NT2/D1 (cell line): ENCODE results near the gene RLF.

Source experiments
- DNase-seq: peaks from one replicate; pipeline ENCODE4 v3.0.0-alpha.2; 2011; ENCODE audit warnings: low read depth, low spot score
- H3K27me3 ChIP-seq: 2 replicates; pipeline ENCODE4 v1.6.0; 2011; ENCODE audit warnings: mild to moderate bottlenecking; ENCODE audit not compliant: insufficient read length, insufficient read depth
- H3K36me3 ChIP-seq: 2 replicates; pipeline ENCODE4 v1.6.1; 2011; ENCODE audit warnings: mild to moderate bottlenecking, low read length, mixed read lengths; ENCODE audit not compliant: insufficient read depth, insufficient read length
- H3K4me1 ChIP-seq: 2 replicates; pipeline ENCODE4 v1.5.1; 2011; ENCODE audit not compliant: insufficient read depth, insufficient read length
- H3K4me3 ChIP-seq: 2 replicates; pipeline ENCODE4 v1.5.1; 2011; ENCODE audit warnings: low read depth; ENCODE audit not compliant: insufficient read length
- H3K9ac ChIP-seq: 2 replicates; pipeline ENCODE4 v1.6.0; 2011; ENCODE audit warnings: low read depth; ENCODE audit not compliant: insufficient read length
- H3K9me3 ChIP-seq: 2 replicates; pipeline ENCODE4 v1.5.1; 2011; ENCODE audit warnings: mild to moderate bottlenecking, low read length; ENCODE audit not compliant: insufficient read depth
- SUZ12 ChIP-seq: IDR thresholded peaks from 2 replicates; pipeline ENCODE4 v1.6.1; 2011; ENCODE audit not compliant: insufficient read length, insufficient read depth; ENCODE audit errors: extremely low read depth
- YY1 ChIP-seq: IDR thresholded peaks from 2 replicates; pipeline ENCODE4 v1.6.1; 2011; ENCODE audit not compliant: insufficient read length, insufficient read depth
- ZNF274 ChIP-seq: IDR thresholded peaks from 2 replicates; pipeline ENCODE4 v1.6.1; 2011; ENCODE audit warnings: mild to moderate bottlenecking, low read depth, low read length

The RLF gene

DNA sequence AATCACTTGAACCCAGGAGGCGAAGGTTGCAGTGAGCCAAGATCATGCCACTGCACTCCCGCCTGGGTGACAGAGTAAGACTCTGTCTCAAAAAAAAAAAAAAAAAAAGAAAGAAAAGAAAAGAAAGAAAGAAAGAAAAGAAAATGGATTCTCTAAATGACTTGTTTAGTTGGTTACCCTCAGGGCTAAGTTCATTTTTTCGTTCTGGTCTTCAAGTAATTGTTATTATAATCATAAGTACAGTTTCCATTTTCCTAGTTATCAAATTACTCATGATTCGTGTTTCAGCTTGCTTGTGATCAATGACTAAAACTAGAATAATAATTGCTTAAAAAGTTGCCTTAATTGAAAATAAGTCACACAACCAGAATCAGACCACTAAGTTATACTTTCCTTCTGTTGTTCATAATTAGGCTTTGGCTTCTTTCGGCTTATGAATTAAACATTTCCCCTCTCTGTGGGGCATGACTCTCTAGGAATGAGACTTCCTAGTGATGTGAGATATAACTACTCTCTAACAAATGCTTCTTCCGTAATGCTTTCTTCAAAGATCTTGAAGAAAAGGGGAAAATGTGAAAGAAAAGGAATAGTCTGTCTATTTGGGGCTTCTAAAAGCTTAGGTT lies 9.6 kb upstream of the RLF start:
- no peaks in the 10 kb centered on the region for H3K4me1 ChIP-seq

DNA sequence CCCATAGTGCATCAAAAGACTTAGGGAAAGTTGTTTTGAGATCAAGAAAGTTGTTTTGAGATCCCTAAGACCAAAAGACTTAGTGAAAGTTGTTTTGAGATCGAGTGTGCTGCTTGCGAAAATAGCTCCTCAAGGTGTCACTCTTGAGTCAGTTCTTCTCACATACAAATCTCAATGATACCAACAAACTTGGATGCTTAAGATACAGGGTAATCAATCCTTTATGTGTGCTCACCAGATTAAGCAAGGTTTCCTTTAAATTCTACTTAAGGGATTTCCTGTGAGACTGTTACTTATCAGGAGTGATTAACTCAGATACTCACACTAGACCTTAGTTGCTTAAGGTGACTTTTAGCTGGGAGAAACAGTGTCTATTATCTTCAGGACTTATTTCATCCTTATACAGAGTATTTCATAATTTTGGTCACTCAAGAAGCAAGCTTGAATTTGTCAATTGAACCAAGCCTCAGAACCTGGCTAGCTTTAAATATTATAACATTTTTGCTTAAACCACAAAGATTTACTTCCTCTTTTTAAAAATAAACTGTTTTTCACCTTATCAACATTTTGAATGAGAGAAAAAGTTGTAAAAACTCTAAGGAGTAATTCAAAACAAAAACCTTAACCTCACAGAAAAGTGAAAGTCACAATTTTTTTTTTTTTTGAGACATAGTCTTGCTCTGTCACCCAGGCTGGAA lies 8.0 kb upstream of the RLF start:
- peak; percentile 44 for DNase-seq
- Histone ChIP-seq H3K4me3 (no peak overlapping the region), H3K27me3 (no peaks in the 10 kb centered on the region)

More for the DNA sequence above, 9.6 kb upstream of the RLF start:
- no peaks in the 10 kb centered on the region for H3K36me3 ChIP-seq
- no peak overlapping the region for H3K4me3 ChIP-seq
- TF ChIP-seq SUZ12 (no peak), ZNF274 (no peak), YY1 (no peak)
- no peak overlapping the region for H3K9ac ChIP-seq
- H3K9me3 ChIP-seq, result no peaks in the 10 kb centered on the region
- no peaks in the 10 kb centered on the region for H3K27me3 ChIP-seq
- DNase-seq, result no peak

DNA sequence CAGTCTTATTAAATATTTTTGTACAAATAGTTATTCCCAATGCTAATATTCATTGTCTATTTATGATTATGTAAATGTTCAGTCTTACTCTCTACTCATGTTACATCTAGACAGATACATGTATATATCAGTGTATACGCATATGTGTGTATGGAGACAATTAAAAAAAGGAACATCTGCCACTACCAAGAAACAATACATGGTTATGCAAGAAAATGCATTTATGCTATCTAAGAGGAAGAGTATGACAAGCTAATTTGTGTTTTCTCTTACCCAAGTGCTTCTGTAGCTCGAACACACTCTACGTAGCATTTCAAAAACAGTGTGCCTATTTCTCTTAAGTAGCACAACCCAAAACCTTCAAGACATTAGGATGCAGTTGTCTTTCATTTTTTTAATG lies 6.1 kb upstream of the RLF start:
- H3K9me3 ChIP-seq, result no peaks in the 10 kb centered on the region
- H3K4me1 ChIP-seq, result no peaks in the 10 kb centered on the region
- H3K36me3 ChIP-seq, result no peaks in the 10 kb centered on the region
- no peak for TF ChIP-seq YY1
- no peak for TF ChIP-seq SUZ12
- TF ChIP-seq ZNF274, result no peak
- H3K4me3 ChIP-seq, result no peak overlapping the region
- H3K27me3 ChIP-seq, result no peaks in the 10 kb centered on the region
- no peak overlapping the region for H3K9ac ChIP-seq
- DNase-seq, result no peak

More for the DNA sequence above, 8.0 kb upstream of the RLF start:
- Histone ChIP-seq H3K9me3 (no peaks in the 10 kb centered on the region), H3K36me3 (no peaks in the 10 kb centered on the region), H3K9ac (no peak overlapping the region), H3K4me1 (no peaks in the 10 kb centered on the region)
- TF ChIP-seq ZNF274 (no peak), YY1 (no peak), SUZ12 (no peak)

DNA sequence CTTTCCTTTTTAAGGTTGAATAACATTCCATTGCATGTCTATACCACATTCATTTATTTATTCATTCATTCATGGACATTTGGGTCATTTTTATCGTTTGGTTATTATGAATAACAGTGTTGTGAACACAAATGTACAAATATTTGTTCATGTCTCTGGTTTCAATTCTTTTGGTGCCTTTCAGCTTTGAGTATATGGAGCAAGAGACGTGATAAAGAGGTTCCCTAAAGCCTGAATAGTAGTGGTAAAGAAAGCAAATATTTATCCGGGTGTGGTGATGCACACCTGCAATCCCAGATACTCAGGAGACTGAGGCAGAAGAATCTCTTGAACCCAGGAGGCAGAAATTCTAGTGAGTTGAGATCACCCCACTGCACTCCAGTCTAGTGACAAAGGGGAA lies 5.3 kb upstream of the RLF start:
- DNase-seq, result no peak

DNA sequence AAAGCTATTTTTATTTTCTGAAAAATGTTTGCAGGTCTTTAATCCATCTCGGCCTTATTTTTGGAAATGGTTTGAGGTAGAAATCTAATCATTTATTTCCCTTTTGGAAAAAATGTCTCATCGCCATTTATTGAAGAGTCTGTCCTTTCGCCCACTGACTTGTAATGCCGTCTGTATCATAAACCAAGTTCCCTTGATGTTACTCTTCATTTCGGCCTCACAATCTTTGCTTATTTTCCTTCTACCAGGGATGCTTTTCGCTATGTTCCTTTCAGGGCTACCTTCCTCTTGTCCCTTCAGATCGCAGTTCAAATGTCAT lies 422 bp upstream of the RLF start:
- Histone ChIP-seq H3K9me3 (no peaks in the 10 kb centered on the region), H3K9ac (peak overlapping the region; percentile 100), H3K36me3 (peaks cover 2% of the 10 kb centered on the region), H3K4me3 (peak overlapping the region; percentile 97), H3K4me1 (no peaks in the 10 kb centered on the region), H3K27me3 (no peaks in the 10 kb centered on the region)
- TF ChIP-seq ZNF274 (no peak), YY1 (no peak), SUZ12 (no peak)
- DNase-seq, result no peak

More for the DNA sequence above, 5.3 kb upstream of the RLF start:
- no peak overlapping the region for H3K9ac ChIP-seq
- TF ChIP-seq YY1 (no peak), ZNF274 (no peak), SUZ12 (no peak)
- no peak overlapping the region for H3K4me3 ChIP-seq
- no peaks in the 10 kb centered on the region for H3K4me1 ChIP-seq
- no peaks in the 10 kb centered on the region for H3K9me3 ChIP-seq
- H3K36me3 ChIP-seq, result no peaks in the 10 kb centered on the region
- no peaks in the 10 kb centered on the region for H3K27me3 ChIP-seq

DNA sequence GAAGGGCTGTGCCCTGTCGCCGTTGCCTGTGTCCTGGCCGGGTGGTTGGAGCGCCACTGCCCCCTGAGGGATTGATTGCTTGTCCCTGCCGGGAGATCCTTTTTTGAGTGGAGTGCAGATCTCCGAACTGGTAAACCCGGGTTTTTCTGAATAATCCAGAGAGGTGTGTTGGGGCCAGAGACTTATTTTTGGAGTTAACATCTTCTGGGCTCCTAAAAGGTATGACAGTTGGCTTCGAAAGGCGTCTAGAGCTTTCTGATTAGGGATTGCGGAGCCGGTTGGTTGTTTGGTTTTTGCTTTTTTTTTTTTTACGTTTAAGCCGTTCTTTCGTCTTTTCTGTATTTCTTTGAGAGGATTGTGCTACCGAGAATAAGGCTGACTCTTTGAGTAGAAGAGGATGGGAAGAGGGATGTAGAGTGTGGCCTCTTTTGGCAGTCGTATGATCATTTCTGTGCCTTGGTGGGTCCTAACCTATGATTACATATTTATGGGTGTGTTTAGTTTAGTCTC lies 756 bp downstream of the RLF start:
- Histone ChIP-seq H3K9me3 (no peaks in the 10 kb centered on the region), H3K36me3 (peaks cover 3% of the 10 kb centered on the region), H3K9ac (peak overlapping the region; percentile 100), H3K4me1 (no peaks in the 10 kb centered on the region), H3K4me3 (peak overlapping the region; percentile 97), H3K27me3 (no peaks in the 10 kb centered on the region)
- DNase-seq, result peak; percentile 25
- TF ChIP-seq SUZ12 (no peak), ZNF274 (no peak), YY1 (no peak)

DNA sequence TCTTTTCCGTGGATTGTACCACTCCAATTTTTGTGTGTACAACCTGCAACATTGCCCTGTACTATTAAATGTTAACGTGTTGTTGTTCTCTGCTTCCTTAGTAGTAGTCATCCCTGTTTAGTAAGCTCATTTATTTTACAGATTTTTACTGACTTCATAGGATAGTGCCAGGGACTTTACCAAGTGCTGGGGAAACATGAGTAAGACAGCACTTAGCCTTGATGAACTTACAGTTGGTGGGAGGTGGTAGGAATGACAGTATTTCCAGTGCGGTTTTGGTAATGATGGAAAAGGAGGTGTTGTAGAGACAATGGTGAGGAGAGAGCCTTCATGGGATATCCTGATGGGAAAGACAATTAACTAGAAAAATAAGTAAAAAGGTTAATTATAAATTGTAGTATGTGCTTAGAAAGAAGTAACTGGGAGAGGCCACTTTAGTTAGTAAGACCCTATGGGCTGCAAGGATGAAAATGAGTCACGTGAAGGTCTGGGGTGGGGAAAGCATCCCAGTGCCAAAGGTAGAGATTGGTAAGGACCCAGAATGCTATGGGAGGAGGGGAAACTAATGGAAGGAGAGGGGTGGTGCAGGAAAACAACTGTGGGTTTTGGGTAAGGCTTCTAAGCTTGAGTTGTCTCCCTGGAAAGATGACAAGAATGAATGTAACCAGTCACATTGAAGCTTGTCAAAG lies 1.7 kb downstream of the RLF start:
- no peaks in the 10 kb centered on the region for H3K27me3 ChIP-seq
- no peaks in the 10 kb centered on the region for H3K9me3 ChIP-seq
- H3K36me3 ChIP-seq, result peaks cover 4% of the 10 kb centered on the region
- no peaks in the 10 kb centered on the region for H3K4me1 ChIP-seq
- no peak for DNase-seq
- H3K9ac ChIP-seq, result peak overlapping the region; percentile 100
- TF ChIP-seq SUZ12, result no peak
- no peak for TF ChIP-seq ZNF274
- no peak for TF ChIP-seq YY1
- peak overlapping the region; percentile 97 for H3K4me3 ChIP-seq
